ENCODE results near the gene WDFY4.

DNA sequence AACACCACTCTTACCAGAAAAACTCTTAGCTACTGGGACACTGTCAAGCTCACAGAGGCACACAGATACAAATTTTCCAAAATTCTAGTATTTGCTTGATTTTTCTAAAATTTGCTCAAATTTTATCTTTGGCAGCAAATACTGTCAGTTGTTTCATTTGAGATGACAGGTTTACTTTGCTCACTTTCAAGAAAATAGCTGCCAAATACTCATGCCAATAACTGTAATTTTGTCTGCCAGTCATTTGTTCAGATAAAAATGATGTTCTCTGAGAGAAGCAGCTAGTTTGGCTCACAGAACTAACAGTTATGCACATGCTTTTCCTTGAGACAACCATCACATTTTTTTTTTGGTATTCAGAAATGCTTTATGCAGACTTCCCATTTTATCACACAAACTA lies 172.2 kb downstream of the WDFY4 start:
- TF ChIP-seq, protein P1, sequence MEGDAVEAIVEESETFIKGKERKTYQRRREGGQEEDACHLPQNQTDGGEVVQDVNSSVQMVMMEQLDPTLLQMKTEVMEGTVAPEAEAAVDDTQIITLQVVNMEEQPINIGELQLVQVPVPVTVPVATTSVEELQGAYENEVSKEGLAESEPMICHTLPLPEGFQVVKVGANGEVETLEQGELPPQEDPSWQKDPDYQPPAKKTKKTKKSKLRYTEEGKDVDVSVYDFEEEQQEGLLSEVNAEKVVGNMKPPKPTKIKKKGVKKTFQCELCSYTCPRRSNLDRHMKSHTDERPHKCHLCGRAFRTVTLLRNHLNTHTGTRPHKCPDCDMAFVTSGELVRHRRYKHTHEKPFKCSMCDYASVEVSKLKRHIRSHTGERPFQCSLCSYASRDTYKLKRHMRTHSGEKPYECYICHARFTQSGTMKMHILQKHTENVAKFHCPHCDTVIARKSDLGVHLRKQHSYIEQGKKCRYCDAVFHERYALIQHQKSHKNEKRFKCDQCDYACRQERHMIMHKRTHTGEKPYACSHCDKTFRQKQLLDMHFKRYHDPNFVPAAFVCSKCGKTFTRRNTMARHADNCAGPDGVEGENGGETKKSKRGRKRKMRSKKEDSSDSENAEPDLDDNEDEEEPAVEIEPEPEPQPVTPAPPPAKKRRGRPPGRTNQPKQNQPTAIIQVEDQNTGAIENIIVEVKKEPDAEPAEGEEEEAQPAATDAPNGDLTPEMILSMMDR (conservative IDR thresholded peaks at IDR 0.05; ENCODE audit: low read depth in 2 of 2) = no peak
- TF ChIP-seq EZH2phosphoT487 (IDR thresholded peaks at IDR 0.05; ENCODE audit: unreplicated experiment) = no peak
- no peak for TF ChIP-seq POLR2AphosphoS5 (IDR thresholded peaks at IDR 0.05; ENCODE audit: low read depth)
- no peak for TF ChIP-seq STAT1 (IDR thresholded peaks at IDR 0.05; ENCODE audit: unreplicated experiment)
